Measurements from ENCODE around the gene CERS6. TPM values are rescaled to one million over a fixed set of nuclear protein-coding genes. Genes with fewer than 3 reads are reported as not detected.

Gene CERS6
- total RNA-seq, 1 experiment from 2014 or later: 30.3 TPM

- Histone ChIP-seq H3K27ac (ENCODE audit: low read length) (no peak overlapping the region), H3K4me1 (ENCODE audit: control insufficient read depth, insufficient read depth, low read length) (no peaks in the 10 kb centered on the region), H3K27me3 (ENCODE audit: control insufficient read depth, insufficient read depth, low read length) (no peaks in the 10 kb centered on the region), H3K4me3 (ENCODE audit: low read depth in 2 of 2, low read length in 2 of 2) (no peak overlapping the region), H3K36me3 (ENCODE audit: control insufficient read depth, insufficient read depth, low read length) (no peaks in the 10 kb centered on the region), H3K9me3 (ENCODE audit: control insufficient read depth, insufficient read depth, low read depth, low read length) (no peaks in the 10 kb centered on the region)
- ChIA-PET CTCF (interaction anchor here (0.6 kb wide), 1 partner anchor 274 kb away, joined by 3 read pairs; no protein-coding TSS in a partner anchor), POLR2A (no interaction called here)
- BruUV-seq (replicated peaks): no TSS peak
- in situ Hi-C loops (cut with HindIII; ENCODE audit: low pct_unique_long_range_greater_than_20kb, low sequenced_read_pairs): no loop called here
- intact Hi-C loops (cut with micrococcal nuclease; ENCODE audit: unreplicated experiment): no loop called here
- ATAC-seq: no peak
- TF ChIP-seq POLR2AphosphoS5 (IDR thresholded peaks at IDR 0.05; ENCODE audit: low read depth, low read length): no peak
- TF ChIP-seq, protein P1, sequence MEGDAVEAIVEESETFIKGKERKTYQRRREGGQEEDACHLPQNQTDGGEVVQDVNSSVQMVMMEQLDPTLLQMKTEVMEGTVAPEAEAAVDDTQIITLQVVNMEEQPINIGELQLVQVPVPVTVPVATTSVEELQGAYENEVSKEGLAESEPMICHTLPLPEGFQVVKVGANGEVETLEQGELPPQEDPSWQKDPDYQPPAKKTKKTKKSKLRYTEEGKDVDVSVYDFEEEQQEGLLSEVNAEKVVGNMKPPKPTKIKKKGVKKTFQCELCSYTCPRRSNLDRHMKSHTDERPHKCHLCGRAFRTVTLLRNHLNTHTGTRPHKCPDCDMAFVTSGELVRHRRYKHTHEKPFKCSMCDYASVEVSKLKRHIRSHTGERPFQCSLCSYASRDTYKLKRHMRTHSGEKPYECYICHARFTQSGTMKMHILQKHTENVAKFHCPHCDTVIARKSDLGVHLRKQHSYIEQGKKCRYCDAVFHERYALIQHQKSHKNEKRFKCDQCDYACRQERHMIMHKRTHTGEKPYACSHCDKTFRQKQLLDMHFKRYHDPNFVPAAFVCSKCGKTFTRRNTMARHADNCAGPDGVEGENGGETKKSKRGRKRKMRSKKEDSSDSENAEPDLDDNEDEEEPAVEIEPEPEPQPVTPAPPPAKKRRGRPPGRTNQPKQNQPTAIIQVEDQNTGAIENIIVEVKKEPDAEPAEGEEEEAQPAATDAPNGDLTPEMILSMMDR (IDR thresholded peaks at IDR 0.05): no peak
- TF ChIP-seq TCF7L2 (IDR thresholded peaks at IDR 0.05; ENCODE audit: low read depth, low read length): no peak
- TF ChIP-seq SIN3A (IDR thresholded peaks at IDR 0.05; ENCODE audit: borderline replicate concordance, insufficient read depth, low read depth, low read length): no peak
- TF ChIP-seq REST (IDR thresholded peaks at IDR 0.05; ENCODE audit: insufficient read depth in 1 of 2, low read depth in 2 of 2, low read length in 1 of 2): no peak
- no peak for DNase-seq (ENCODE audit: low read depth, low spot score)
Observed at GRCh38 chr2:168642873-168643272, 186.8 kb downstream of the CERS6 start.

DNA sequence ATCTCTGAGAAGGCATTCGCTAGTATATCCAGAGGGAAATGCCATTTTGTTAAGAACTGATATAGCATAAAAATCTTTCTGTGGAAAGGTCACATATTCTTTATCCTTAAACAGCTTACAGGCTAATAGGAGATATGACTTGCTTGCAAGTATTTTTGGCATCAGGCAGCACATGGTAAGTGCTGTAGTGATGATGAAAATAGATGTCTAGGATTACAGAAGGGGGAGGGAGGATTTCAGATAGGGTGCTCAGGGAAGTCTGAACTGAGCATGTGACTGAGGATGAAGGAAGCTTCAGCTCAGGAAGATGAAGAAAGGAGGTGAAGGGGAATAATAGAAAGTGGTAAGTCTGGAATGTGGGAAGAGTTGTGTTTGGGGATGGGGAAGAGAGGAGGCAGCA, 187.9 kb downstream of the CERS6 start:
- ATAC-seq: no peak
- POLR2A ChIA-PET: no interaction called here
- intact Hi-C loops (cut with micrococcal nuclease; ENCODE audit: unreplicated experiment): no loop called here

More for the DNA sequence above, 187.9 kb downstream of the CERS6 start:
- CTCF ChIA-PET: no interaction called here
- DNase-seq (ENCODE audit: low read depth, low spot score): no peak
- H3K27me3 ChIP-seq (ENCODE audit: control insufficient read depth, insufficient read depth, low read length): no peaks in the 10 kb centered on the region
- TF ChIP-seq REST (IDR thresholded peaks at IDR 0.05; ENCODE audit: insufficient read depth in 1 of 2, low read depth in 2 of 2, low read length in 1 of 2) (no peak), SIN3A (IDR thresholded peaks at IDR 0.05; ENCODE audit: borderline replicate concordance, insufficient read depth, low read depth, low read length) (no peak), TCF7L2 (IDR thresholded peaks at IDR 0.05; ENCODE audit: low read depth, low read length) (no peak), POLR2AphosphoS5 (IDR thresholded peaks at IDR 0.05; ENCODE audit: low read depth, low read length) (no peak)
- TF ChIP-seq, protein P1 (IDR thresholded peaks at IDR 0.05): no peak
- H3K4me1 ChIP-seq (ENCODE audit: control insufficient read depth, insufficient read depth, low read length): no peaks in the 10 kb centered on the region
- H3K36me3 ChIP-seq (ENCODE audit: control insufficient read depth, insufficient read depth, low read length): no peaks in the 10 kb centered on the region
- BruUV-seq (replicated peaks): no TSS peak
- in situ Hi-C loops (cut with HindIII; ENCODE audit: low pct_unique_long_range_greater_than_20kb, low sequenced_read_pairs): no loop called here
- no peaks in the 10 kb centered on the region for H3K9me3 ChIP-seq (ENCODE audit: control insufficient read depth, insufficient read depth, low read depth, low read length)
- no peak overlapping the region for H3K4me3 ChIP-seq (ENCODE audit: low read depth in 2 of 2, low read length in 2 of 2)
- no peak overlapping the region for H3K27ac ChIP-seq (ENCODE audit: low read length)
